ENCODE measurements around the gene PEX3. TPM values are rescaled to one million over a fixed set of nuclear protein-coding genes. Genes with fewer than 3 reads are reported as not detected.

The PEX3 gene
- total RNA-seq, 1 donor from 2014 or later = 17.9 TPM

DNA sequence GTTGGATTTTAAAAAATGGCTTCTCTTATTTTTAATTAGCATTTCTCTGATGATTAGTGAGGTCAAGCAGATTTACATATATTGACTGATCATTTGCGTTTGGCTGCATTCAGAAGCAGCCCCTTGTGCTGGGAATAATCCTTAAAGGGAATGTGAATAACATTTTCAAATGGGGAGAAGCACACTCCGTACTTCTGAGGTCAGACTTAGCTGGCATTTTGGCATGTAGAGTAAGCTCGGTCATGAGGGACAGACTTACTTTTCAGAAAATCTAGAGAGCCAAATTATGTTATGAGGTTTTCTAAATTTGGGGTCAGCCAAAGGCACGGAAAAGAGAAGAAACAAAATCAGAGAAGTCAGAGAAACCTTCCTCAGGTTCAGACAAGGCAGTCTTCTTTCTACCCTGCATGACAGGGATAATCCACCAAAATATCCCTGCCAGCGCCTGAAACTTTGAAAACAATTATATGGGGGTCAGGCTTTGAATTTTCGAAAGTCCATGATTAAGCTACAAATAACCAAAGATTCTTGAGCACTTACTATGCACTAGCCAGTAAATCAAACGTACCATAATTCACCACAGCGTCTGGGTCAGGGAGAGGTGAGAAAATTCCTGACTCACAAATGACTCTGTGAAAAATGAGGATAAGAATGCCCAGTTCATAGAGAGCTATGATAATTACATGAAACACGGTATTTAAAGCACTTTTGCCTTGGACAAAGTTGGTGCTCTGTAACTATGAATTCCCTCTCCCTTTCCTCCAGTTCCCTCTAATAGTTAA, 45.0 kb upstream of the PEX3 start:
- Mint-ChIP-seq H3K27ac (ENCODE audit: unreplicated experiment) (no peak overlapping the region), H3K9me3 (ENCODE audit: unreplicated experiment) (no peaks in the 10 kb centered on the region), H3K4me3 (ENCODE audit: unreplicated experiment) (no peak overlapping the region), H3K4me1 (ENCODE audit: unreplicated experiment) (peaks cover 13% of the 10 kb centered on the region), H3K27me3 (ENCODE audit: unreplicated experiment) (no peaks in the 10 kb centered on the region), H3K36me3 (ENCODE audit: unreplicated experiment) (no peaks in the 10 kb centered on the region)
- TF ChIP-seq, protein P1, sequence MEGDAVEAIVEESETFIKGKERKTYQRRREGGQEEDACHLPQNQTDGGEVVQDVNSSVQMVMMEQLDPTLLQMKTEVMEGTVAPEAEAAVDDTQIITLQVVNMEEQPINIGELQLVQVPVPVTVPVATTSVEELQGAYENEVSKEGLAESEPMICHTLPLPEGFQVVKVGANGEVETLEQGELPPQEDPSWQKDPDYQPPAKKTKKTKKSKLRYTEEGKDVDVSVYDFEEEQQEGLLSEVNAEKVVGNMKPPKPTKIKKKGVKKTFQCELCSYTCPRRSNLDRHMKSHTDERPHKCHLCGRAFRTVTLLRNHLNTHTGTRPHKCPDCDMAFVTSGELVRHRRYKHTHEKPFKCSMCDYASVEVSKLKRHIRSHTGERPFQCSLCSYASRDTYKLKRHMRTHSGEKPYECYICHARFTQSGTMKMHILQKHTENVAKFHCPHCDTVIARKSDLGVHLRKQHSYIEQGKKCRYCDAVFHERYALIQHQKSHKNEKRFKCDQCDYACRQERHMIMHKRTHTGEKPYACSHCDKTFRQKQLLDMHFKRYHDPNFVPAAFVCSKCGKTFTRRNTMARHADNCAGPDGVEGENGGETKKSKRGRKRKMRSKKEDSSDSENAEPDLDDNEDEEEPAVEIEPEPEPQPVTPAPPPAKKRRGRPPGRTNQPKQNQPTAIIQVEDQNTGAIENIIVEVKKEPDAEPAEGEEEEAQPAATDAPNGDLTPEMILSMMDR (IDR thresholded peaks at IDR 0.05) = no peak
- DNase-seq (ENCODE audit: extremely low spot score, unreplicated experiment) = no peak

DNA sequence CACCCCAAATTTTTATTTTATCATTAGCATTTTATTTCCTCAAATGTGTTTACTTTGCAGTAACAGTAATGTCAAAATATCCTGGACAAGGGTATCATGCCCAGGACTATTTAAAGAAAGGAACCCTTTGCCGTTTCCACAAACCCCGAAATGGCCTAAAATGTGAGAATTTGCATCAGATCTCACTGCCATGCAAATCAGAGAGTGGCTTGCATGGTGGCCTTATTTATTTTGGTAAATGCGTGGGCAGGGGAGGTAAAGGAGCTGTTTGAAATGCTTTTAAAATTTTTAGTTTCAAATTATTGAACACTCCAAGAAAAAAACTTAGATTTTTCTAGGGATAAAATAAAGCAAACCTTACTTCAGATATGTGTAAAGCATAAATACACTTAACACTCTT, 43.9 kb upstream of the PEX3 start:
- H3K4me1 Mint-ChIP-seq (ENCODE audit: unreplicated experiment) = peaks cover 21% of the 10 kb centered on the region
- no peak for DNase-seq (ENCODE audit: extremely low spot score, unreplicated experiment)
- H3K9me3 Mint-ChIP-seq (ENCODE audit: unreplicated experiment) = no peaks in the 10 kb centered on the region
- no peaks in the 10 kb centered on the region for H3K36me3 Mint-ChIP-seq (ENCODE audit: unreplicated experiment)
- no peak overlapping the region for H3K4me3 Mint-ChIP-seq (ENCODE audit: unreplicated experiment)
- H3K27me3 Mint-ChIP-seq (ENCODE audit: unreplicated experiment) = no peaks in the 10 kb centered on the region
- TF ChIP-seq, protein P1 (IDR thresholded peaks at IDR 0.05) = no peak
- no peak overlapping the region for H3K27ac Mint-ChIP-seq (ENCODE audit: unreplicated experiment)

DNA sequence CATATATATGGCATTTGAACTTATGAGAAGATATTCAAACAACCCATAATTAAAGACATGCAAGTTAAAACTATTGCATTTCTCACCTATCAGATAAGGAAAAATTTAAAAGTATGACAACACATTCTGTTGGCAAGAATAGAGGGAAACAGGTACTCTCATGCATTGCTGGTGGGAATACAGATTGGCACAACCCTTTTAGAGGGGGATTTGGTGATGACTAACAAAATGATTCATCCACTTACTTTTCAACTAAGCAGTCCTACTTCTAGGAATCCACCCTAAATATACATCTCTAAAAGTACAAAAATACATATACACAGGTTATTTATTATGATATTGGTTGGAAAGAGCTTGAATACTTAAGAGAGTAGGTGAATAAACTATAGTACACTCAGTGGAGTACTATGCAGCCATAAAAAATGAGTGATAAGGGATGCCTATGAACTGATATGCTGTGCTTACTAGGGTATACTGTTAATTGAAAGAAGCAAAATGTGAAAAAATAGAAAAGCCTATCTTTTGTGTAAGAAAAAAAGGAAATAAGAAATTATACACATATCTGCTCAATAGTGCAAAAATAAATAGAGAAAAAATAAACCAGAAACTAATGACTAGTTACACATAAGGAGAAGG, 42.3 kb upstream of the PEX3 start:
- H3K4me3 Mint-ChIP-seq (ENCODE audit: unreplicated experiment) = no peak overlapping the region
- TF ChIP-seq, protein P1 (IDR thresholded peaks at IDR 0.05) = no peak
- no peaks in the 10 kb centered on the region for H3K36me3 Mint-ChIP-seq (ENCODE audit: unreplicated experiment)
- H3K9me3 Mint-ChIP-seq (ENCODE audit: unreplicated experiment) = no peaks in the 10 kb centered on the region
- DNase-seq (ENCODE audit: extremely low spot score, unreplicated experiment) = no peak
- H3K4me1 Mint-ChIP-seq (ENCODE audit: unreplicated experiment) = peaks cover 27% of the 10 kb centered on the region
- H3K27me3 Mint-ChIP-seq (ENCODE audit: unreplicated experiment) = no peaks in the 10 kb centered on the region
- H3K27ac Mint-ChIP-seq (ENCODE audit: unreplicated experiment) = no peak overlapping the region

DNA sequence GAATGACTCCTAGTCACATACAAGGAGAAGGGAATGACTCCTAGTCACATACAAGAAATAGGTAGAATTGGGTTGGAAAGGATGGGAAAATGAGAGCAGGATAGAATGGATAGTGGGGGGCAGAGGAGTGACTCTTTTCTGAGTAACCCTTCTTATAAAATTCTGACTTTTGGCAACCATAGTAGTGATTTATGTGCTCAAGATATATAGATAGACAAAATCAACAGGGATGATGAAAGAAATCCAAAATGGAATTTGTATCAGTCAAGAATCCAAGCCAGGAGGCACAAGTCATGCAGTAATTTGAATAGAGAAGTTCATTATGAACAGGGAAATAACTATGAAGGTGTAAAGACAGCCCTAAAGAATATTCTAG, 41.8 kb upstream of the PEX3 start:
- Mint-ChIP-seq H3K4me3 (ENCODE audit: unreplicated experiment) (no peak overlapping the region), H3K4me1 (ENCODE audit: unreplicated experiment) (peaks cover 27% of the 10 kb centered on the region), H3K9me3 (ENCODE audit: unreplicated experiment) (no peaks in the 10 kb centered on the region), H3K27ac (ENCODE audit: unreplicated experiment) (no peak overlapping the region), H3K27me3 (ENCODE audit: unreplicated experiment) (no peaks in the 10 kb centered on the region), H3K36me3 (ENCODE audit: unreplicated experiment) (no peaks in the 10 kb centered on the region)
- DNase-seq (ENCODE audit: extremely low spot score, unreplicated experiment) = no peak
- TF ChIP-seq, protein P1 (IDR thresholded peaks at IDR 0.05) = no peak

DNA sequence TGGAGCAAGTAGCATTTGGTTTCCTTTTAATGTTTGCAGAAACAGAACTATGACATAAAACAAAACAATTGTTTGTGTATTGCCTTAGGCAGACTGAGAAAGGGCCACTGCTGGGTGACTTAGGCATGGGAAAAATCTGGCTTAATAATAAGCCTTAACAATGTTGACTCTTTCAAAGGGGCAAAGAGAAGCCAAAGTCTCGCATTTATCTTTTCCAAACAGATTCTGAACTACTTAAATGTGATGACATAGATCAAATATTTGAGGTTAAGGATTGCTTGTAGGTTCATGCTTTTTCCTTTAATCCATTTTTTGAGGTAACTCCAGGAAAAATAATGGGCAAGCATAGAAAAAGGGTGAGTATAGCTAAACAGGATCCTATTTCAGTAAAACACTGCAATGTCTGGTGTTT, 39.7 kb upstream of the PEX3 start:
- Mint-ChIP-seq H3K4me1 (ENCODE audit: unreplicated experiment) (peaks cover 27% of the 10 kb centered on the region), H3K4me3 (ENCODE audit: unreplicated experiment) (no peak overlapping the region), H3K9me3 (ENCODE audit: unreplicated experiment) (no peaks in the 10 kb centered on the region), H3K36me3 (ENCODE audit: unreplicated experiment) (no peaks in the 10 kb centered on the region), H3K27ac (ENCODE audit: unreplicated experiment) (peak overlapping the region; percentile 59), H3K27me3 (ENCODE audit: unreplicated experiment) (no peaks in the 10 kb centered on the region)
- DNase-seq (ENCODE audit: extremely low spot score, unreplicated experiment) = no peak
- TF ChIP-seq, protein P1 (IDR thresholded peaks at IDR 0.05) = no peak
